GM18517 (cell line): ENCODE data around the gene NPR2.

Experiments
- ATAC-seq: cut with Tn5 transposase; IDR thresholded peaks from one replicate; pipeline ENCODE4 v1.9.1; 2021; ENCODE audit warnings: mild to moderate bottlenecking, moderate library complexity; ENCODE audit not compliant: unreplicated experiment

NPR2 gene

DNA sequence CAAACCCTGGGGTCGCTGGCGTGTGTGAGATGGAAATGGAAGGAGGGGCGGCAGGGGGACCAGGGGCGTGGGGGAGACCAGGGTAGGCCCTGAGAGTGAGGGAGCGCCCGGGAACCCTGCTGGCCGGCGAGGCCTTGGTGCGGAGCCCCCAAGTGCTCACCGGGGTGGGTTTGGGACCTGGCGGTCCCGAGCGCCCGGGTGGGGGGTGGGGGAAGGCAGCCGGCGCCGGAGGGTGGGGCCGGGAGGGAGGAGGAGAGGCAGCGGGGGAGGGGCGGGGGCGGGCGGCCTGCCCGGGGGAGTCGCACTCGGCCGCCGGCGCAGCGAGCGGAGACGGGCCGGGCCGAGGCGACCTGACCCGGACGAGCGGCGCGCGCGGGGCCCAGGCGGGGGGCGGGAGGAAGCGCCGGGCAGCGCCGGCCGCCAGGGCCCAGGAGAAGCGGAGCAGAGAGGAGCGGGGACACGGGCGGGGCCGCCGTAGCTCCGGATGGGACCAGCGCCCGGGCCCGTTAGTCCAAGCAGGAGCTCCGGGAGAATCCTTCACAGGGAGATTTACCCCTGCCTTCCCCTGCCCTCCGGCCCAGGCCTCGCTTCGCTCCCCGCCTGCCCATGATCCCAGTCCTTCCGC, at the start of gene NPR2:
Gene NPR2 (plus strand): TSS at position 295 of the 625 bp plus-strand sequence. CDS start 818 bp downstream, outside the sequence.
- ATAC-seq, result no peak

DNA sequence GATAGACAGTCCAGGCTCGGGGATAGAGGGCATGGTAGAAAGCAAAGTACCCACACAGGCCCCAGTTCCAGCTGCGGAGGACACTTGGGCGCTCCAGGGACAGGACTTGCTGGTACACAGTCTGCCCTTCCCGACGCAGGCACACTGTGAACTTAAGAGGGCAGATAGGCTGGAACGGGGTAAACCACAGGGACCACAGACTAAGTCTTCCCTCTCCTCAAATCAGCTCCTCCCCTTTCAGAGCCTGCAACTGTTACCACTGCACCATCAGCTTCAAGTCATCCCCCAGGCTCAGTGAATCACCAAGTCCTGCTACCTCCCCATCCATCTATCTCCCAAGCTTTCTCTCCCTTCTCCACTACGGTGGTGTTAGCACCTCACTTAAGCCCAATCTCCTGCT, 49.7 kb upstream of the NPR2 start:
- no peak for ATAC-seq

GRCh38 chr9:35743452-35743851, 47.9 kb upstream of the NPR2 start:
- no peak for ATAC-seq

DNA sequence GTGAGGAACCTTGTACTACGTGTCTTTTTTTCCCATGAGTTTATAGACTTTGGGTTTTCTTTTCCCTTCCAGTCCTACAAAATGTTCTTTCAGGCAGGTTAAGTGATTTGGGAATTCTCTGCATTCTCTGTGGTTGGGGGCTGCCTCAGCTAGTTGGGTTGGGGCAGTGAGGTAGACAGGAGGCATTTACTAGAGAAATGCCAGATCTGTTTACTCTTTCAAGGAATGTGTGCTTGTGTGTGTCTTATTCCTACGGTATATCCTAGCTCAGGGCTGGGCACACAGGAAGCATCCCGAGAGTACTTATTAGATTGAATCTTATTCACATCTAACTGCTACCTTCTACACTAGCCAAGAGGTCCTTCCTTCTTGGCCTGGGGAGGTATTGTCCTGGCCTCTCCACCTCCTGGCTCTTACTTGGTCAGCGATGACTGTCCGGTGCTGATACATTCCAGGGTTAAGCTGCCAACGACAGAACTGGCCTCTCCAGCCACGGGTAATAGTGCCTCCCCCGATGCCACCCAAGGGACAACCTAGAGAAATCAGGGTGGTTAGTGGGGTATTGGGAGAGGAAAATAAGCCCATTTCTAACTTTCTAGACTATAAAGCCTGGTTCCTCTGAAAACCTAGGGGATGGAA, 47.4 kb upstream of the NPR2 start:
- ATAC-seq, result no peak

GRCh38 chr9:35745569-35745968, 45.8 kb upstream of the NPR2 start:
- ATAC-seq, result no peak

GRCh38 chr9:35746583-35746982, 44.8 kb upstream of the NPR2 start:
- no peak for ATAC-seq

DNA sequence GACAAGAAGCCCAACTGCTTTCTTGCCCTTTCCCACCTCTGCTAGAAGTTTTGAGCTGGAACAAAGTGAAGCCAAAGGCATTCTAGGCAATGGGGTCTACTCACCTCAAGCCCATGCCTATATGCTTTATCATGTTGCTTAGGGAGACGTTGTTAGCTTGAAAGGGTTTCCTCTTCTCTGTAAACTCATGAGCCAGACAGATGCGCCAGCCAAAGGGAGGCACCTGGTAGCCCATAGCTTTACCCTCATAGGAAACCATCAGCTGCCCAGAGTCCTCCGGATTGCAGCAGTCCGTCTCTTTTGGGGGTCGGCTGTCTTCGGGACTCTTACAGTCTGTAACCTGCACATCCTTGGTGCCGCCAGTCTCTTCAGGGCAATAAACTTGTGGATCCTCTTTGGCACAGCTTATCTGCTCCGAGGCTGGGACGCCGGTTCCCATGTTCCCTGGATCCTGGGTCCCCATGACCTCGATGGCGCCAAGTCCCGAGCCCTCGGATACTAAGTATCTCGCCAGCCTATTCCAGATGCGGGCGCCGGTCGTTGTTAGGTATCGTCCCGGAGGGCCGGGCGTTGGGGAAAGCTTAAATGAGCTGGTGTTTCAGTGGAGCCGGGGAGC, 43.0 kb upstream of the NPR2 start:
- ATAC-seq, result peak; percentile 5

DNA sequence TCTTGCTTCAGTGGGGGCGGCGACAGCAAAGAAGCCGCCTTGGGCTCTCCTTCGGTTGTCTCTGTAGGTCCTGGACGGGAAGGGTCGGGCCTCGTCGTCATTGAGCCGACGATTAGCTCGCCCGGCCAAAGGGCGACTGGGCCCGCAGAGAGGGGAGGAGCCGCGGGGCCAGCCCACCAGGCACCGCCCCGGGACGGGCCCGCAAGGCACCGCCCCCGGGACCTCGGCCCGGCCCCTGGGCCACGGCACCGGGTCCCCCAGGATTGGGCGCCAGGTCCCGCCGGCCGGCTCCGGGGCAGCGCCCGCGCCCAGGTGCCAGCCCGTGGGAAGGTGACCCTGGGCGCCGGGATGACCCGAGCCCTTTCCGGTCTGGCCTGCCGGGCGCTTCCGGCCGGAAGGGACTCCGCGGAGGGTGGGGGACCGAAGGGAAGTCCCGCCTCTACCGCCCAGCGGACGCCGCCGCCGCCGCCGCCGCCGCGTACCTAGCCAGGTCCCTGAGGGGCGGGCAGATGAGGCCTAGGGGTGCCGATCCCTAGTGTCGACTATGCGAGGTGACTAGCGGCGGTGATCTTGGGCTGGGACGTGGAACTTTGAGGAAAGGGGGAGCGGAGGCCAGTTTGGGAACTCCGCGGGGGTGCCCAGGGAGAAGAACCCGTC, 42.4 kb upstream of the NPR2 start, which contains the start of the genes GBA2 and RGP1:
Gene GBA2 (minus strand): TSS at position 371 of the 657 bp plus-strand sequence. CDS start 524 bp downstream, outside the sequence.
Gene RGP1 (plus strand): TSS at position 430 of the 657 bp plus-strand sequence. CDS start 469 bp downstream, outside the sequence.
- peak; percentile 62 for ATAC-seq

GRCh38 chr9:35749515-35750255, 41.7 kb upstream of the NPR2 start:
- ATAC-seq, result peak; percentile 17

GRCh38 chr9:35750256-35750531, 41.2 kb upstream of the NPR2 start:
- ATAC-seq, result no peak

GRCh38 chr9:35753466-35753865, 37.9 kb upstream of the NPR2 start:
- no peak for ATAC-seq

GRCh38 chr9:35754264-35754663, 37.1 kb upstream of the NPR2 start, which contains the start of gene MSMP:
MSMP (minus strand) TSS chr9:35754276; CDS start chr9:35754129, 147 bp downstream.
- no peak for ATAC-seq

DNA sequence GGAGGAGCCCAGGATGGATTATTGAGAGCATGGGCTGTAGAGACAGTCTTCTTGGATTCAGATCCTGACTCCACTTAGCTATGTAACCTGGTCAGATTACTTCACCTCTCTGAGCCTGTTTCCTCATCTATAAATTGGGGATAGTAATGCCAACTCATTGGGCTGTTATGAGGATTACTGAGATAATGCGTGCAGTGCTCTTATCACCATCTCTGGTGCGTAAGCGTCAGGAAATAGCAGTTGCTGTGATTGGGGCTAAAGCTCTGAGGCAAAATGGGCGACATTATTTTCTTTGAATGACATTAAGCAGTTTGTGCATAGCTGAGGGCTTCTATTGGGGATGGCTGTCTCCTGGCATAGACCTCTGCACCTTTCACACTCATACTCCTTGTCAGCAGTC, 36.3 kb upstream of the NPR2 start:
- no peak for ATAC-seq

DNA sequence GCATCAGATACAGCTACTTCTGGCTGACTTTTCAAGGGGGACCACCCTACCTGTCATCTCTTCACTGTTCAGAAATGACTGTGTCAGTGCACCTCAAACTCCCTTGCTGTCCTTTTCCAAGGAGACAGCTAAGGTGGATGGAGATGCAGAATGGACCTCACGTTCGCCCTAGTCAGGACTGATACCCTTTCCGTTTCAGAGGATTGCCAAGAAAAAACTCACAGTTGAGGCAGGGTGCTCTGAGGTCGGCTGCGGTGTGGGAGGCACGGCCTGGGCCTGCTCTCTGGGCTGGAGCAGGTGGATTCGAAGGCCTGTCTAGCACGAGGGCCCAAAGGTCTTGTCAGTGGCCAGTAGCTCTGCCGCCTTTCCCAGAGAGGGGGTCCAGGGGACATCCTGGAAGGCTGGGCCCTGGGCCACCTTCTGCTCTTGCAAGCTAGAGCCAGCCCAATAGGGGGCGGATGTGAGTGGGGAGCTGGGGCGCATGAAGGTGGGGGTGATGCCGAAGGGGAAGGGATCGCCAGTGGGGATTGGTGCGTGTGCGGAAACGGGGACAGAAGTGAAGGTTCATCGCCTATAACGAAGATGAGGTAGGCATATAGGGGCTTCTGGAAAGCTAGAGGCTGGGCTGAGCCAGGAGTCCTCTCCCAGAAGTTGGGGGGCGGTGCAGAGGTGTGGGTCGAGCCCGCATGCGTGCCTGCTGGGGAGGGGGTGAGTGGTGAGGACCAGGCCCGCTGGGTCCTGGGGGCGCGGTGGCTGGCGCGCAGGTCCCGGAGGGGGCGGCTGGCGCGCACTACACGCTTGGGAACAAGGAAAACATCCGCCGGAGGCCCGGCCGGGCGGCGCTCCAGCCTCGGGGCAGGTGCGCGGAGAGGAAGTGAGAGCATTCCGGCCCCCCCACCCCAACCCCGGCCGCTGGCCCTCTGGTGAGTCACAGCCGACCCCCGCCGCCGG, 34.8 kb upstream of the NPR2 start:
- peak; percentile 52 for ATAC-seq

- peak; percentile 38 for ATAC-seq
These were observed 34.0 kb upstream of the NPR2 start for GRCh38 chr9:35757226-35757891.

DNA sequence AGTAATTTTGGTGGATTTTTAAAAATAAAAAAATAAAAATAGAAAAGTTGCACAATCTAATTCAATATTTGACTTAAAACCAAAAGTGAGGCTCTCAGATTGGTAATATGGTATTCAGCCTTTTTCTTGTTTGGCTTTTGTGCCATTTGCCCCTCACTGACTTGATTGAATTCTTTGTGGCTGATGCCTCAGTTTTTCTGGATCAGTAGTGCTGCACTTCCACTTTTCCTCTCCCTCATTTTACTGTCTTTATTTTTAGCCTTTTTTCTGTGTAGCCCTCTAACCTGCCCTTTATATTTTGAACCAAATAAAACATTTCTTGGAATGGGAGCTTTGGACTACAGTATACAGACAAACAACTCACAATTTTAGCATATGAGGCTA, 33.5 kb upstream of the NPR2 start:
- ATAC-seq, result no peak

- ATAC-seq, result no peak
These were observed 32.8 kb upstream of the NPR2 start for GRCh38 chr9:35758475-35759050.

- ATAC-seq, result no peak
These were observed 31.6 kb upstream of the NPR2 start for GRCh38 chr9:35759795-35760194.

DNA sequence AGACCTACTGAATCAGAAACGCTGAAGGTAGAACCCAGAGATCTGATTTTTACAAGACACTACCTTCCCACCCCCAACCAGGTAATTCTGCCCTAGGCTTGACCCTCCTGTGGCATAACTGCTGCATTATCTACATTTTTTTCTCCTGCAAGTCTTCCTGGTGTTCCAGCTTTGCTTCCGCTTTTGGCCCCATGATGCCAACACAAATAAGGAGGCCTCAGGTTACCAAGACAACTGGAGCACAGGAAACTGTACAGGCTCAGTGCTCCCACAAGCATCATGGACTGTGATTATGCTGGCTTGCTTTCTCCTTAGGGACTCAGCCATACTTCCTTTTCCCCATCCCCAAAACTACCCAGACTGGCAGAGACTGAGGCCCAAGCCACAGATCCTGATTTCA, 30.7 kb upstream of the NPR2 start:
- no peak for ATAC-seq
